ENCODE measurements around the gene TIMM44. TPM values are rescaled to one million over a fixed set of nuclear protein-coding genes. Genes with fewer than 3 reads are reported as not detected.

The TIMM44 gene
- total RNA-seq, 1 donor from 2014 or later = 75.4 TPM

- no peaks in the 10 kb centered on the region for H3K4me1 Mint-ChIP-seq (ENCODE audit: low read depth)
- H3K4me3 Mint-ChIP-seq (ENCODE audit: unreplicated experiment) = no peak overlapping the region
- no peaks in the 10 kb centered on the region for H3K27me3 Mint-ChIP-seq (ENCODE audit: low read depth)
- no peak for DNase-seq (ENCODE audit: low spot score)
- peaks cover 21% of the 10 kb centered on the region for H3K36me3 Mint-ChIP-seq (ENCODE audit: low read depth)
- no peaks in the 10 kb centered on the region for H3K9me3 Mint-ChIP-seq (ENCODE audit: low read depth)
- no peak for TF ChIP-seq CTCF (IDR thresholded peaks at IDR 0.05)
- H3K27ac Mint-ChIP-seq (ENCODE audit: unreplicated experiment) = no peak overlapping the region
Measured at GRCh38 chr19:7969555-7969939, 26.1 kb upstream of the TIMM44 start.

- Mint-ChIP-seq H3K4me3 (ENCODE audit: unreplicated experiment) (no peak overlapping the region), H3K4me1 (ENCODE audit: low read depth) (no peaks in the 10 kb centered on the region), H3K27ac (ENCODE audit: unreplicated experiment) (no peak overlapping the region), H3K36me3 (ENCODE audit: low read depth) (peaks cover 19% of the 10 kb centered on the region), H3K9me3 (ENCODE audit: low read depth) (no peaks in the 10 kb centered on the region), H3K27me3 (ENCODE audit: low read depth) (no peaks in the 10 kb centered on the region)
- no peak for TF ChIP-seq CTCF (IDR thresholded peaks at IDR 0.05)
- no peak for DNase-seq (ENCODE audit: low spot score)
Measured at GRCh38 chr19:7968796-7969554, 25.5 kb upstream of the TIMM44 start.

- no peak overlapping the region for H3K4me3 Mint-ChIP-seq (ENCODE audit: unreplicated experiment)
- no peaks in the 10 kb centered on the region for H3K27me3 Mint-ChIP-seq (ENCODE audit: low read depth)
- H3K4me1 Mint-ChIP-seq (ENCODE audit: low read depth) = no peaks in the 10 kb centered on the region
- H3K9me3 Mint-ChIP-seq (ENCODE audit: low read depth) = no peaks in the 10 kb centered on the region
- TF ChIP-seq CTCF (IDR thresholded peaks at IDR 0.05) = no peak
- peaks cover 15% of the 10 kb centered on the region for H3K36me3 Mint-ChIP-seq (ENCODE audit: low read depth)
- no peak overlapping the region for H3K27ac Mint-ChIP-seq (ENCODE audit: unreplicated experiment)
- DNase-seq (ENCODE audit: low spot score) = no peak
Measured at GRCh38 chr19:7968008-7968795, 24.7 kb upstream of the TIMM44 start.

GRCh38 chr19:7965921-7966665 is 22.6 kb upstream of the TIMM44 start:
- no peaks in the 10 kb centered on the region for H3K9me3 Mint-ChIP-seq (ENCODE audit: low read depth)
- no peak overlapping the region for H3K27ac Mint-ChIP-seq (ENCODE audit: unreplicated experiment)
- no peak for TF ChIP-seq CTCF (IDR thresholded peaks at IDR 0.05)
- DNase-seq (ENCODE audit: low spot score) = no peak
- no peaks in the 10 kb centered on the region for H3K4me1 Mint-ChIP-seq (ENCODE audit: low read depth)
- peaks cover 19% of the 10 kb centered on the region for H3K36me3 Mint-ChIP-seq (ENCODE audit: low read depth)
- H3K27me3 Mint-ChIP-seq (ENCODE audit: low read depth) = no peaks in the 10 kb centered on the region
- no peak overlapping the region for H3K4me3 Mint-ChIP-seq (ENCODE audit: unreplicated experiment)

- Mint-ChIP-seq H3K4me1 (ENCODE audit: low read depth) (no peaks in the 10 kb centered on the region), H3K27ac (ENCODE audit: unreplicated experiment) (no peak overlapping the region), H3K36me3 (ENCODE audit: low read depth) (peaks cover 19% of the 10 kb centered on the region), H3K9me3 (ENCODE audit: low read depth) (no peaks in the 10 kb centered on the region), H3K27me3 (ENCODE audit: low read depth) (no peaks in the 10 kb centered on the region), H3K4me3 (ENCODE audit: unreplicated experiment) (no peak overlapping the region)
- TF ChIP-seq CTCF (IDR thresholded peaks at IDR 0.05) = no peak
- DNase-seq (ENCODE audit: low spot score) = no peak
Measured at GRCh38 chr19:7965259-7965841, 21.9 kb upstream of the TIMM44 start.
